Calu3 (cell line): ENCODE results near the gene SMIM23. TPM values are rescaled to one million over a fixed set of nuclear protein-coding genes. Genes with fewer than 3 reads are reported as not detected.

ENCODE experiments used
- BruUV-seq: library from RNA; stranded (reverse); fragments of 400-500 nt; replicated peaks from 2 replicates; lab custom pipeline; 2021; lab: Mats Ljungman, UMichigan
- CTCF ChIA-PET: fragments of 300-600 bp; sonication (Branson Sonifier 250); formaldehyde crosslinking; loops from one replicate; lab custom pipeline; 2022; ENCODE audit warnings: antibody characterized with exemption; lab: Charles Lee
- DNase-seq: peaks from one replicate; pipeline ENCODE4 v3.0.0; 2022
- H3K27ac Mint-ChIP-seq: one replicate; pipeline ENCODE4 v1.8.0; 2022; ENCODE audit warnings: mixed read lengths; ENCODE audit not compliant: unreplicated experiment
- H3K27me3 Mint-ChIP-seq: one replicate; pipeline ENCODE4 v1.8.0; 2022; ENCODE audit warnings: mixed read lengths; ENCODE audit not compliant: unreplicated experiment
- H3K36me3 Mint-ChIP-seq: one replicate; pipeline ENCODE4 v1.8.0; 2022; ENCODE audit warnings: mild to moderate bottlenecking, moderate library complexity, mixed read lengths; ENCODE audit not compliant: insufficient read depth, unreplicated experiment
- H3K4me1 Mint-ChIP-seq: one replicate; pipeline ENCODE4 v1.8.0; 2022; ENCODE audit warnings: mild to moderate bottlenecking, low read depth, mixed read lengths; ENCODE audit not compliant: unreplicated experiment
- H3K4me3 Mint-ChIP-seq: one replicate; pipeline ENCODE4 v1.8.0; 2022; ENCODE audit warnings: mild to moderate bottlenecking, low read depth, moderate library complexity, mixed read lengths; ENCODE audit not compliant: unreplicated experiment
- H3K9me3 Mint-ChIP-seq: one replicate; pipeline ENCODE4 v1.8.0; 2022; ENCODE audit warnings: low read depth, mixed read lengths; ENCODE audit not compliant: unreplicated experiment
- CTCF ChIP-seq: fragments of 200-600 bp; IDR thresholded peaks from one replicate; pipeline ENCODE4 v1.8.0; 2022; ENCODE audit warnings: antibody characterized with exemption; ENCODE audit not compliant: unreplicated experiment
- intact Hi-C: fragments of 100-400 bp; cut with micrococcal nuclease; formaldehyde crosslinking; loops from one replicate; pipeline ENCODE4 v1.10.0; 2022; ENCODE audit not compliant: unreplicated experiment
- total RNA-seq: library from RNA; stranded (reverse); gene quantifications from 2 replicates; pipeline ENCODE4 v1.2.3, GENCODE V29; 2022

SMIM23 gene
- total RNA-seq, 1 experiment from 2014 or later = not detected

- Mint-ChIP-seq H3K36me3 (no peaks in the 10 kb centered on the region), H3K4me1 (peaks cover 8% of the 10 kb centered on the region), H3K27me3 (peaks cover 57% of the 10 kb centered on the region), H3K27ac (no peak overlapping the region), H3K9me3 (peaks cover 4% of the 10 kb centered on the region), H3K4me3 (no peak overlapping the region)
- DNase-seq = no peak
- TF ChIP-seq CTCF = no peak
- CTCF ChIA-PET = interaction anchor here (0.6 kb wide), 1 partner anchor 505 kb away, joined by 3 read pairs; no protein-coding TSS in a partner anchor
- no TSS peak for BruUV-seq
- intact Hi-C loops = no loop called here
Measured at GRCh38 chr5:171813813-171814490, 28.3 kb downstream of the SMIM23 start.

GRCh38 chr5:171816666-171817065 lies 31.0 kb downstream of the SMIM23 start:
- Mint-ChIP-seq H3K27ac (no peak overlapping the region), H3K9me3 (no peaks in the 10 kb centered on the region), H3K27me3 (peaks cover 47% of the 10 kb centered on the region), H3K36me3 (no peaks in the 10 kb centered on the region), H3K4me3 (no peak overlapping the region), H3K4me1 (peaks cover 8% of the 10 kb centered on the region)
- CTCF ChIA-PET = no interaction called here
- DNase-seq = no peak
- BruUV-seq = no TSS peak
- no peak for TF ChIP-seq CTCF
- intact Hi-C loops = no loop called here

GRCh38 chr5:171820561-171820960 lies 34.9 kb downstream of the SMIM23 start:
- BruUV-seq = no TSS peak
- Mint-ChIP-seq H3K9me3 (peaks cover 3% of the 10 kb centered on the region), H3K4me1 (peaks cover 17% of the 10 kb centered on the region), H3K36me3 (no peaks in the 10 kb centered on the region), H3K4me3 (no peak overlapping the region), H3K27ac (no peak overlapping the region), H3K27me3 (peaks cover 41% of the 10 kb centered on the region)
- CTCF ChIA-PET = no interaction called here
- no peak for TF ChIP-seq CTCF
- no peak for DNase-seq
- intact Hi-C loops = no loop called here

DNA sequence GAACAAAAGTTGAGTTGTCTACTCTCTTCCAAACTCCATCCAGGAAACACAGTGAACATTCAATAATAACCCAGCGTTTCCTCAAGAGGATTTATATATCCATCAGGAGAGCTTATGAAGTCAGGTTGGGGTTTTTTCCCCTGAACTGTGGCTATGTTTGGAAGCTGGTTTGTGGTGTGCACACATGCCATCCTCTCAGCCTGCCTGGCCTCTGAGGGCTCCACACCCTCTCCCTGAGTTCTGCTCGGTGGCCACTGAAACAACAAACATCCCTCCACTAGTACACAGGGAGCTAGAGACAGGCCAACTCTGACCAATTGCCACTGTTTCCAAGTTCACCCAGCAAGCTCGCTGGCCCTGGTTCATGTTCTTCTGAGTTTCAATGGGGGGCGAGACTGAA lies 35.7 kb downstream of the SMIM23 start:
- peaks cover 17% of the 10 kb centered on the region for H3K4me1 Mint-ChIP-seq
- no TSS peak for BruUV-seq
- intact Hi-C loops = no loop called here
- no peaks in the 10 kb centered on the region for H3K36me3 Mint-ChIP-seq
- no peak overlapping the region for H3K4me3 Mint-ChIP-seq
- no peak overlapping the region for H3K27ac Mint-ChIP-seq
- TF ChIP-seq CTCF = no peak
- peaks cover 37% of the 10 kb centered on the region for H3K27me3 Mint-ChIP-seq
- DNase-seq = no peak
- H3K9me3 Mint-ChIP-seq = peaks cover 3% of the 10 kb centered on the region
- CTCF ChIA-PET = no interaction called here
